Ascending aorta (tissue), 2 donors: ENCODE measurements around the gene MAGEA4. TPM values are rescaled to one million over a fixed set of nuclear protein-coding genes. Genes with fewer than 3 reads are reported as not detected.
"Not testable (repeated sequence)": the region's sequence is repeated elsewhere in the genome, so short reads cannot be mapped to it uniquely, and the experiment has no call there.

Experiments
- DNase-seq, 2 donors: peaks; one replicate each; pipeline ENCODE4 v3.0.0-alpha.2; 2019; ENCODE audit warnings: low spot score in 2 of 2
- H3K27ac ChIP-seq, 2 donors: fragments of 200-600 bp; sonication (generic); one replicate each; pipeline ENCODE4 v1.5.1; 2016 to 2017; ENCODE audit warnings: mild to moderate bottlenecking in 1 of 2
- H3K27me3 ChIP-seq: fragments of 200-600 bp; sonication (generic); one replicate; pipeline ENCODE4 v1.5.1; 2017
- H3K36me3 ChIP-seq, 2 donors: fragments of 200-600 bp; sonication (generic); one replicate each; pipeline ENCODE4 v1.5.1; 2016
- H3K4me1 ChIP-seq, 2 donors: fragments of 200-600 bp; sonication (generic); one replicate each; pipeline ENCODE4 v1.5.1; 2016 to 2017; ENCODE audit warnings: mild to moderate bottlenecking in 1 of 2
- H3K4me3 ChIP-seq, 2 donors: fragments of 200-600 bp; sonication (generic); one replicate each; pipeline ENCODE4 v1.5.1; 2016 to 2017; ENCODE audit warnings: mild to moderate bottlenecking in 1 of 2
- H3K9me3 ChIP-seq, 2 donors: fragments of 200-600 bp; sonication (generic); one replicate each; pipeline ENCODE4 v1.5.1; 2016
- CTCF ChIP-seq, 3 experiments: fragments of 200-600 bp in 2 of 3; fragments of 450-650 bp in 1 of 3; sonication (generic) in 2 of 3; IDR thresholded peaks; one replicate each; pipeline ENCODE4 v1.5.1; 2016 to 2019; ENCODE audit warnings: antibody characterized with exemption in 3 of 3, mild to moderate bottlenecking in 1 of 3, moderate library complexity in 1 of 3
- intact Hi-C: fragments of 100-400 bp; cut with DNase I; formaldehyde crosslinking; loops from one replicate; pipeline ENCODE4 v1.15.1; 2023
- total RNA-seq: library from RNA; depleted of rRNA; stranded (reverse); fragments of >200 nt; gene quantifications from one replicate; pipeline ENCODE4 v1.1.0, GENCODE V29; 2016

MAGEA4 gene
- total RNA-seq, 1 donor from 2014 or later, result not detected

- no peak for TF ChIP-seq CTCF (IDR thresholded peaks at IDR 0.05)
- Histone ChIP-seq H3K27me3 (no peaks in the 10 kb centered on the region), H3K4me1 (no peaks in the 10 kb centered on the region), H3K27ac (no peak overlapping the region), H3K9me3 (no peaks in the 10 kb centered on the region), H3K4me3 (no peak overlapping the region), H3K36me3 (no peaks in the 10 kb centered on the region)
- no peak for DNase-seq
- intact Hi-C loops, result no loop called here
Observed at GRCh38 chrX:151899622-151900021, 13.1 kb upstream of the MAGEA4 start.

GRCh38 chrX:151901826-151902225 lies 10.9 kb upstream of the MAGEA4 start:
- Histone ChIP-seq H3K4me1 (no peaks in the 10 kb centered on the region), H3K36me3 (no peaks in the 10 kb centered on the region), H3K27ac (no peak overlapping the region), H3K27me3 (no peaks in the 10 kb centered on the region), H3K4me3 (no peak overlapping the region), H3K9me3 (no peaks in the 10 kb centered on the region)
- no peak for DNase-seq
- TF ChIP-seq CTCF (IDR thresholded peaks at IDR 0.05), result no peak
- intact Hi-C loops, result no loop called here

- H3K36me3 ChIP-seq, result no peaks in the 10 kb centered on the region
- no peak for TF ChIP-seq CTCF (IDR thresholded peaks at IDR 0.05)
- no peaks in the 10 kb centered on the region for H3K4me1 ChIP-seq
- H3K9me3 ChIP-seq, result no peaks in the 10 kb centered on the region
- H3K27ac ChIP-seq, result no peak overlapping the region
- H3K27me3 ChIP-seq, result no peaks in the 10 kb centered on the region
- intact Hi-C loops, result no loop called here
- DNase-seq, result no peak
- no peak overlapping the region for H3K4me3 ChIP-seq
Observed at GRCh38 chrX:151902813-151903591, 9.7 kb upstream of the MAGEA4 start.

GRCh38 chrX:151904989-151905388 lies 7.7 kb upstream of the MAGEA4 start:
- Histone ChIP-seq H3K27ac (no peak overlapping the region), H3K27me3 (no peaks in the 10 kb centered on the region), H3K36me3 (no peaks in the 10 kb centered on the region), H3K4me1 (no peaks in the 10 kb centered on the region), H3K9me3 (no peaks in the 10 kb centered on the region), H3K4me3 (no peak overlapping the region)
- intact Hi-C loops, result no loop called here
- TF ChIP-seq CTCF (IDR thresholded peaks at IDR 0.05), result no peak
- no peak for DNase-seq

- H3K27me3 ChIP-seq, result no peaks in the 10 kb centered on the region
Observed at GRCh38 chrX:151912221-151912620, 468 bp upstream of the MAGEA4 start.

GRCh38 chrX:151918736-151919135 lies 6.0 kb downstream of the MAGEA4 start:
- H3K36me3 ChIP-seq, H3K4me3 ChIP-seq, intact Hi-C loops, H3K27me3 ChIP-seq, H3K27ac ChIP-seq, H3K4me1 ChIP-seq, DNase-seq, H3K9me3 ChIP-seq: not testable (repeated sequence)

More at GRCh38 chrX:151912221-151912620, 468 bp upstream of the MAGEA4 start:
- intact Hi-C loops, result no loop called here
- H3K4me1 ChIP-seq, result no peaks in the 10 kb centered on the region
- DNase-seq, result no peak
- no peak overlapping the region for H3K4me3 ChIP-seq
- H3K9me3 ChIP-seq, result no peaks in the 10 kb centered on the region
- H3K27ac ChIP-seq, result no peak overlapping the region
- H3K36me3 ChIP-seq, result no peaks in the 10 kb centered on the region
- TF ChIP-seq CTCF (IDR thresholded peaks at IDR 0.05), result no peak
